Kidney epithelial cell (primary cell): Measurements from ENCODE around the gene KCNIP4. TPM values are rescaled to one million over a fixed set of nuclear protein-coding genes. Genes with fewer than 3 reads are reported as not detected.

Experiments used
- DNase-seq: peaks from one replicate; pipeline ENCODE4 v3.0.0-alpha.2; 2010; ENCODE audit warnings: low read depth
- H3K27me3 ChIP-seq: 2 replicates; pipeline ENCODE4 v1.6.0; 2011; ENCODE audit warnings: low read length; ENCODE audit not compliant: control insufficient read depth, insufficient read depth
- H3K36me3 ChIP-seq: 2 replicates; pipeline ENCODE4 v1.5.1; 2011; ENCODE audit warnings: low read length; ENCODE audit not compliant: control insufficient read depth, insufficient read depth
- H3K4me3 ChIP-seq: 2 replicates; pipeline ENCODE4 v1.5.1; 2011; ENCODE audit warnings: low read depth, mild to moderate bottlenecking, control low read depth, low read length
- total RNA-seq: library from RNA; depleted of rRNA; stranded (reverse); fragments of >200 nt; gene quantifications from 2 replicates; pipeline ENCODE4 v1.2.3, GENCODE V29; 2015
- TF ChIP-seq, protein P1 (sequence below): IDR thresholded peaks from 2 replicates; pipeline ENCODE4 v1.5.1; 2011; ENCODE audit warnings: mild to moderate bottlenecking, moderate library complexity, low read length, control low read depth, inconsistent platforms; ENCODE audit not compliant: insufficient read depth, poor library complexity, severe bottlenecking

Gene KCNIP4
- total RNA-seq, 1 donor from 2014 or later: 5.5 TPM

DNA sequence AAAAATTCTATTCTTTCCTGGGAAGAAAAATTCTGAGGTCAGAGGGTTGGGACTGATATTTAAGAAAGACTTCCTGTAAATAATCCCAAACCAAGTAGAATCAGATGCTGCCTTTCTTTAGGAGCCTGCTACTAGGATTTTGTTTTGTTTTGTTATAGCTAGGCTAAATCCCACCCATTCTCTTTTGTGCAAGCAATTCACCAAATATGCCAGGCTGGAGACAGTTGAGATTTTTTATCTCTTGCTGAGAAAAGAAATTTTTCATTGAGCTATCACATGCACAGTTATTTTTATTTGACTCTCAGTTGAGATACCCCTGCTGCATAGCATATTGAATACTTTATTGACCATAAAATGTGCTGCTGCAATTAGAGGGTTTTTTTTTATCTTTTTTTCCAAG lies 196.0 kb downstream of the KCNIP4 start:
- Histone ChIP-seq H3K36me3 (no peaks in the 10 kb centered on the region), H3K4me3 (no peak overlapping the region), H3K27me3 (no peaks in the 10 kb centered on the region)
- no peak for DNase-seq
- TF ChIP-seq, protein P1, sequence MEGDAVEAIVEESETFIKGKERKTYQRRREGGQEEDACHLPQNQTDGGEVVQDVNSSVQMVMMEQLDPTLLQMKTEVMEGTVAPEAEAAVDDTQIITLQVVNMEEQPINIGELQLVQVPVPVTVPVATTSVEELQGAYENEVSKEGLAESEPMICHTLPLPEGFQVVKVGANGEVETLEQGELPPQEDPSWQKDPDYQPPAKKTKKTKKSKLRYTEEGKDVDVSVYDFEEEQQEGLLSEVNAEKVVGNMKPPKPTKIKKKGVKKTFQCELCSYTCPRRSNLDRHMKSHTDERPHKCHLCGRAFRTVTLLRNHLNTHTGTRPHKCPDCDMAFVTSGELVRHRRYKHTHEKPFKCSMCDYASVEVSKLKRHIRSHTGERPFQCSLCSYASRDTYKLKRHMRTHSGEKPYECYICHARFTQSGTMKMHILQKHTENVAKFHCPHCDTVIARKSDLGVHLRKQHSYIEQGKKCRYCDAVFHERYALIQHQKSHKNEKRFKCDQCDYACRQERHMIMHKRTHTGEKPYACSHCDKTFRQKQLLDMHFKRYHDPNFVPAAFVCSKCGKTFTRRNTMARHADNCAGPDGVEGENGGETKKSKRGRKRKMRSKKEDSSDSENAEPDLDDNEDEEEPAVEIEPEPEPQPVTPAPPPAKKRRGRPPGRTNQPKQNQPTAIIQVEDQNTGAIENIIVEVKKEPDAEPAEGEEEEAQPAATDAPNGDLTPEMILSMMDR: no peak

DNA sequence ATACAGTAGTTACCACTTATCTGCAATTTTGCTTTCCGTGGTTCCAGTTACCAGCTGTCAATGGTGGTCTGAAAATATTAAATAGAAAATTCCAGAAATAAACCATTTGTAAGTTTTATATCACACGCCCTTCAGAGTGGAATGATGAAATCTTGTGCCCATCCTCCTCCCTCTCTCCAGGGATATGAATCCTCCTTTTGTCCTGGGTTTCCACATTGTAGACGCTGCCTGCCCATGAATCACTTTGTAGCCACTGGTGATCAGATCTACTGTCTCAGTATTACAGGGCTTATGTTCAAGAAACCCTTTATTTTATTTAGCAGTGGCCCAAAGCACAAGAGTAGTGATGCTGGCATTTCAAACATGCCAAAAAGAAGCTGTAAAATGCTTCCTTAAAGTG lies 198.6 kb downstream of the KCNIP4 start:
- TF ChIP-seq, protein P1: no peak
- Histone ChIP-seq H3K4me3 (no peak overlapping the region), H3K27me3 (no peaks in the 10 kb centered on the region), H3K36me3 (no peaks in the 10 kb centered on the region)
- no peak for DNase-seq

DNA sequence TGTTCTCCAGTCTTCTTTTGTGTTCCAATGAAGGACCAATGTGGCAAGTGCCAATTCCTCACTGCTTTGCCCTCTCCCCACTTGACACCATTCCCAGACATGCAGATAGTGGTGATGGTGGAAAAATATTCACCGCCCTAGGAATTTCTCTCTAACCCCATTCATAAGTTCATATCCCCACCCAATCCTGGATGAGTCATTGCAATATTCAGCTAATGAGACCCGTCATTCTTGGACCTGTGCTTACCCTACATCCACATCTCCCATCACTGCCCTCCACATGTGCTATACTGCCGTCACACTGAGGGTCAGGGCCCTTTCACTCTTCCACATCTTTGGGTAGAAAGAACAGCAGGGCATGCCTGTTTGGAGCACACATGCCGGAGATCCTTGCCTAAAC lies 199.2 kb downstream of the KCNIP4 start:
- no peak for DNase-seq
- TF ChIP-seq, protein P1: no peak
- Histone ChIP-seq H3K36me3 (no peaks in the 10 kb centered on the region), H3K4me3 (no peak overlapping the region), H3K27me3 (no peaks in the 10 kb centered on the region)

DNA sequence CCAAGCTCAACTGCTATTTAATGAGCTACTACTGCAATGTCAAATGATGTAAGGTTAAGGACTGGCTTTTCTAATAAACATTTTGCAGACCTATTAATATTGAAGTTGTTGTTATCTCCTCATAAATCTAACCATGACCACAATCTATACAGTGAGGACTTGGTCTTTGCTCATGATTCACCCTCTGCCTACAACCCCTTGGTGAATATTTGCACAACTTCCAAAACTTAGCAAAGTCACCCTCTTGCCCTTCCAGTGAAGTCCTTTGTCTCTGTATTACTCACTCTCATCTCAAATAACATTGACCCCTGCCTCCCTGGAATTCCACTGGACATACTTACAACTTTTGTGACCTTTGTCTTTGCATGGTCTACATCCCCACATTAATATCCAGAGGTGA lies 204.5 kb downstream of the KCNIP4 start:
- Histone ChIP-seq H3K4me3 (no peak overlapping the region), H3K36me3 (no peaks in the 10 kb centered on the region), H3K27me3 (no peaks in the 10 kb centered on the region)
- no peak for DNase-seq
- TF ChIP-seq, protein P1: no peak

DNA sequence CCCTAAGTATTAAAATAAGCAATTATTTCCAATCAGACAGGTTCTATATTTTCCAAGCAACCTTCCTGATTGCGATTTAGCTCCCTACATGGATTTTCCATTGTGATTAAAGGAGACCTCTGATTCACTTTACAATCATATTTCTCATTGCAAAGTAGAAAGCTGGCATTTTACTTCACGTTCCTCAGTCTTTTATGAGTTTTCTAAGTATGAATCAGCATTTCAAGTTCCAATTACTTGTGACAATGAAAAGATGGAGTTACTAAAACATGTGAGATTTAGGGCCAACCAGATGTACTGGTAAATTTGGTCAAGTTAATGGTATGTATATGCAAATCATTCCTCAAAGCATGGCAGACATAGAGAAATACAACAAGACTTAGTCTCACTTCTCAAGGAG lies 206.2 kb downstream of the KCNIP4 start:
- Histone ChIP-seq H3K27me3 (no peaks in the 10 kb centered on the region), H3K36me3 (no peaks in the 10 kb centered on the region), H3K4me3 (no peak overlapping the region)
- TF ChIP-seq, protein P1: no peak
- DNase-seq: no peak

DNA sequence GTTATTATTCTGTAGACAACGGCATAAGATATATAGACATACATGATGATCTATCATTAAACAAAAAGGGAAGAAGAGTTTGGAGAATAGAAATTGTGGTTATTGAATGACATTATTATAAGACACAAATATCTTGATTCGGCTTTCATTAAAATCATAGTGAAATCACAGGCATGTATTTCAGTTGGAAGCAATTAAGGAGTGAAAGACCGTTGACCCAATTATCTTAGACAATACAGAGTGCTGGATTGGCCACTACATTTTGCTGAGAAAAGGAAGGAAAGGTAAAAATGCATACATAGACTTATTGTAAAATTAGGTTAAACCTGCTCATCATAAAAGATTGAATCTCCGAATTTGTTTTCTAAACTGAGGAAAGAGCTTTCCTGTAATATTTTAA lies 209.8 kb downstream of the KCNIP4 start:
- Histone ChIP-seq H3K27me3 (no peaks in the 10 kb centered on the region), H3K4me3 (no peak overlapping the region)

More for the DNA sequence above, 209.8 kb downstream of the KCNIP4 start:
- TF ChIP-seq, protein P1: no peak
- DNase-seq: no peak
- no peaks in the 10 kb centered on the region for H3K36me3 ChIP-seq
